Spleen (tissue), 7 donors: Measurements from ENCODE around the gene PEX5L.

Source experiments
- CTCF ChIP-seq, 11 experiments: fragments of 200-600 bp in 7 of 11; fragments of 450-650 bp in 4 of 11; sonication (generic) in 4 of 11; IDR thresholded peaks in 8 of 11; conservative IDR thresholded peaks in 3 of 11; 1 replicate in 7 of 11; 2 replicates in 4 of 11; pipeline versions ENCODE4 v1.4.0 to v1.8.0; 2016 to 2021; ENCODE audit warnings: antibody characterized with exemption in 11 of 11, inconsistent platforms in 4 of 11, mild to moderate bottlenecking in 1 of 11
- POLR2A ChIP-seq, 3 donors: fragments of 450-650 bp; IDR thresholded peaks; one replicate each; pipeline ENCODE4 v1.5.1; 2017; ENCODE audit warnings: antibody characterized with exemption in 3 of 3, mild to moderate bottlenecking in 1 of 3
- POLR2AphosphoS5 ChIP-seq, 3 donors: sonication (generic); formaldehyde crosslinking; IDR thresholded peaks; one replicate each; pipeline ENCODE4 v1.5.1; 2017; ENCODE audit warnings: antibody characterized with exemption in 3 of 3
- donor health status: DM: no; HTN: no; CAD: no; lungs with moderate emphysema.
- donor health status: DM: no; HTN: no; CAD: no.
- donor health status: DM: no; HTN: no; CAD: no.

- no peak for TF ChIP-seq CTCF (IDR thresholded peaks at IDR 0.05 in 8 of 11, conservative IDR thresholded peaks at IDR 0.05 in 3 of 11)
- no peak for TF ChIP-seq POLR2AphosphoS5 (IDR thresholded peaks at IDR 0.05)
- TF ChIP-seq POLR2A (IDR thresholded peaks at IDR 0.05) = no peak
Measured at GRCh38 chr3:179825527-179826246, 211.1 kb downstream of the PEX5L start.
